K562 (cell line): ENCODE data around the gene ZBTB16. TPM values are rescaled to one million over a fixed set of nuclear protein-coding genes. Genes with fewer than 3 reads are reported as not detected.

Experiments used
- BHLHE40 ChIP-seq: IDR thresholded peaks from 2 replicates; pipeline ENCODE4 v1.6.1; 2011; ENCODE audit warnings: low read length, improper control_type of control experiment
- CHD2 ChIP-seq: IDR thresholded peaks from 2 replicates; pipeline ENCODE4 v1.6.1; 2011; ENCODE audit warnings: low read depth, low read length
- CREB1 ChIP-seq, 2 experiments: sonication (generic) in 1 of 2; formaldehyde crosslinking in 1 of 2; IDR thresholded peaks; 2 replicates each; pipeline versions ENCODE4 v1.6.1 to v1.8.0; 2012 to 2022; ENCODE audit warnings: inconsistent platforms in 1 of 2, mild to moderate bottlenecking in 1 of 2, missing genetic modification reagents in 1 of 2, moderate library complexity in 1 of 2
- CXXC5 ChIP-seq: fragments of 250-450 bp; sonication (Bioruptor Pico); IDR thresholded peaks from 2 replicates; pipeline ENCODE4 v1.8.0; 2022; ENCODE audit warnings: inconsistent platforms, mild to moderate bottlenecking, moderate library complexity
- DPF2 ChIP-seq: fragments of 450-650 bp; IDR thresholded peaks from 2 replicates; pipeline ENCODE4 v1.6.1; 2016
- ESRRA ChIP-seq: fragments of 450-650 bp; IDR thresholded peaks from 2 replicates; pipeline ENCODE4 v1.6.1; 2014; ENCODE audit warnings: low read depth, mild to moderate bottlenecking, moderate library complexity, borderline replicate concordance
- HDAC3 ChIP-seq: fragments of 450-650 bp; IDR thresholded peaks from 2 replicates; pipeline ENCODE4 v1.6.1; 2018; ENCODE audit warnings: borderline replicate concordance, mild to moderate bottlenecking, moderate library complexity; ENCODE audit not compliant: partially characterized antibody
- MEIS2 ChIP-seq: fragments of 450-650 bp; IDR thresholded peaks from 2 replicates; pipeline ENCODE4 v1.6.1; 2014; ENCODE audit warnings: mild to moderate bottlenecking; ENCODE audit not compliant: partially characterized antibody
- MYNN ChIP-seq, 2 experiments: sonication (generic); formaldehyde crosslinking in 1 of 2; IDR thresholded peaks; 2 replicates each; pipeline versions ENCODE4 v1.5.0 to v1.6.1; 2016 to 2020; ENCODE audit warnings: antibody characterized with exemption in 1 of 2, missing genetic modification reagents in 1 of 2
- NFE2 ChIP-seq: IDR thresholded peaks from 2 replicates; pipeline ENCODE4 v1.6.1; 2014; ENCODE audit warnings: antibody characterized with exemption, low read depth
- NR2C2 ChIP-seq, 2 experiments: fragments of 200-800 bp in 1 of 2; sonication (Bioruptor generic) in 1 of 2; sonication (generic) in 1 of 2; formaldehyde crosslinking in 1 of 2; IDR thresholded peaks; 2 replicates each; pipeline versions ENCODE4 v1.6.1 to v1.8.0; 2016 to 2022; ENCODE audit warnings: mild to moderate bottlenecking in 1 of 2, missing compliant biosample characterization in 1 of 2, missing genetic modification characterization in 1 of 2, missing genetic modification reagents in 1 of 2
- OTX1 ChIP-seq: fragments of 450-650 bp; formaldehyde crosslinking; IDR thresholded peaks from 2 replicates; pipeline ENCODE4 v1.4.0; 2022; ENCODE audit warnings: mild to moderate bottlenecking
- RBM15 ChIP-seq: fragments of 200-400 bp; formaldehyde crosslinking; IDR thresholded peaks from 2 replicates; pipeline ENCODE4 v1.6.1; 2018; ENCODE audit warnings: mild to moderate bottlenecking, low read length, moderate library complexity; ENCODE audit not compliant: insufficient read depth
- SPI1 ChIP-seq: IDR thresholded peaks from 2 replicates; pipeline ENCODE4 v1.6.1; 2011; ENCODE audit warnings: low read depth, low read length, control low read depth, borderline replicate concordance
- ZBTB7A ChIP-seq: IDR thresholded peaks from 2 replicates; pipeline ENCODE4 v1.6.1; 2011; ENCODE audit warnings: low read depth, mild to moderate bottlenecking, low read length, moderate library complexity, borderline replicate concordance; ENCODE audit not compliant: control insufficient read depth
- ZMIZ1 ChIP-seq, 2 experiments: fragments of 150-350 bp in 1 of 2; IDR thresholded peaks; 2 replicates each; pipeline ENCODE4 v1.6.1; 2012 to 2016; ENCODE audit warnings: low read depth in 2 of 2, low read length in 2 of 2, mild to moderate bottlenecking in 1 of 2, moderate library complexity in 1 of 2
- polyA plus RNA-seq, 8 experiments: library from polyadenylated mRNA; depleted of rRNA in 4 of 8; stranded (reverse) in 5 of 8; unstranded in 3 of 8; fragments of >200 nt; fragmentation: Nextera tagmentation in 2 of 8; fragmentation: Illumina TruSeq in 1 of 8; extraction: Ambion mirVana in 2 of 8; extraction: Trizol in 1 of 8; gene quantifications; 2 replicates each; pipeline versions ENCODE4 v1.2.1 to v1.2.3, GENCODE V29; 2011 to 2014; ENCODE audit warnings: inconsistent platforms in 1 of 8, missing spikeins in 1 of 8
- total RNA-seq, 7 experiments: library from RNA; depleted of rRNA in 6 of 7; stranded (reverse); fragments of >200 nt in 6 of 7; fragmentation: Illumina TruSeq in 2 of 7; extraction: Trizol in 2 of 7; gene quantifications; 2 replicates each; pipeline versions ENCODE4 v1.2.1 to v1.2.3, GENCODE V29; 2011 to 2021; ENCODE audit warnings: low replicate concordance in 1 of 7
- TF ChIP-seq, protein P1 (sequence below), 3 experiments: IDR thresholded peaks in 2 of 3; conservative IDR thresholded peaks in 1 of 3; 2 replicates each; pipeline ENCODE4 v1.5.1; 2011 to 2012; ENCODE audit warnings: low read length in 3 of 3, mild to moderate bottlenecking in 3 of 3, control low read depth in 2 of 3, improper control_type of control experiment in 1 of 3, inconsistent platforms in 1 of 3, low read depth in 1 of 3, mixed read lengths in 1 of 3, moderate library complexity in 1 of 3; ENCODE audit not compliant: insufficient read depth in 2 of 3

The ZBTB16 gene
- total and polyA plus RNA-seq, 9 of the 15 experiments (the other 6 are each of a cell fraction or from before 2014, with no cell fraction given) = 0.06 to 0.40 (median 0.24) TPM; not detected in 4

DNA sequence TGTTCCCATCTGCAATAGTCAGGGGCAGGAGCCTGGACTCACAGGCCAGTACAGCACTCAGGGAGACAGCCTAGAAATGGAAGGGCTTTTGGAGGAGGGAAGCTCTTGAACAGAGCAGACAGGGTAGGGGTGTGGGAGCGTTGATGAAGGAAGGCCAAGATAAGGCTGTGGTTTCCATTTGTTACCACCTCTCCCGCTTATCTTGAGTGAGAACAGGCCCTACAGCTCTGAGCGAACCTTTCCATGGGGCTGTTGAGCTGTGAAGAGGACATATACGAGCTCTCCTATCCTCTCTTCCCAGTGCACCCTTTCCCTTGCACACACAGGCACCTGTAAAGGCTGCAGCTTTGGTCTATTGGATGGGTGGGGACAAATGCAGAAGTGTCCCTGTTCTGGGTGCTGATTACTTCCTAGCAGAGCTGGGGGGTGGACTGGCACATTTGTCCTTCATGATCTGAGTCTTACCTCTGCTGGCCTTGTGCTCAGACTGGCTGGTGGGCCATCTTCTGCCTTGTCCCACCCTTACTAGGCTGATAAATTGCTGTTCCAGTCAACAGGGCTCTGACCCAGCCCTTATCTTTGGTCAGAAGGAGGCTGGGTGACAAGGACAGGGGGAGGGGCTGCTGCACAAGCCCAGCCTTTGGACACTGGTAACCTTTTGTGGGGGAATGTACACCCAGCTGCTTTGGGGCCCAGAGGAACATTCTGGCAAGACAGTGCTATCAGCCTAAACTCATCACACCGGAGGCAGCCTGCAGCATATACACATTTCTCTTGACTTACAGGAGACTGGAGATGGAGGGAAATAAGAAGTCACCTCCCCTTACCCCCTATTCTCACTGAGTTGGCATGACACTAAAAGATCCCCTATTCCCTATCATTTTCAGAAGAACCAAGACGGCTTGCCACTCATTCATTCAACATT, 156.6 kb downstream of the ZBTB16 start (continued):
- TF ChIP-seq NR2C2 (CRISPR knock-in tag; IDR thresholded peaks at IDR 0.05) = no peak; the same call in 1 of the 2 replicates
- TF ChIP-seq NR2C2 (tag; IDR thresholded peaks at IDR 0.05) = 0 out of 2 replicates have a peak, but pooled peaks have one; percentile 33
- TF ChIP-seq CREB1 (IDR thresholded peaks at IDR 0.05) = peak; percentile 59
- TF ChIP-seq CREB1 (CRISPR knock-in tag; IDR thresholded peaks at IDR 0.05) = no peak
- TF ChIP-seq ZBTB7A = 0 out of 2 replicates have a peak, but pooled peaks have one; percentile 51
- 0 out of 2 replicates have a peak, but pooled peaks have one; percentile 37 for TF ChIP-seq NFE2
- peak; percentile 99 for TF ChIP-seq DPF2
- peak in 1 of 2 experiments; percentile 91; a peak in 2 of 4 replicates for TF ChIP-seq ZMIZ1 (IDR thresholded peaks at IDR 0.05; ENCODE audit: low read depth in 2 of 2, low read length in 2 of 2)
- no peak; the same call in none of the 2 replicates for TF ChIP-seq BHLHE40
- peak; percentile 96; the same call in 1 of the 2 replicates for TF ChIP-seq ESRRA
- peak; percentile 98 for TF ChIP-seq CXXC5 (CRISPR knock-in tag)
- 0 out of 2 replicates have a peak, but pooled peaks have one; percentile 38 for TF ChIP-seq OTX1
- TF ChIP-seq, protein P1, sequence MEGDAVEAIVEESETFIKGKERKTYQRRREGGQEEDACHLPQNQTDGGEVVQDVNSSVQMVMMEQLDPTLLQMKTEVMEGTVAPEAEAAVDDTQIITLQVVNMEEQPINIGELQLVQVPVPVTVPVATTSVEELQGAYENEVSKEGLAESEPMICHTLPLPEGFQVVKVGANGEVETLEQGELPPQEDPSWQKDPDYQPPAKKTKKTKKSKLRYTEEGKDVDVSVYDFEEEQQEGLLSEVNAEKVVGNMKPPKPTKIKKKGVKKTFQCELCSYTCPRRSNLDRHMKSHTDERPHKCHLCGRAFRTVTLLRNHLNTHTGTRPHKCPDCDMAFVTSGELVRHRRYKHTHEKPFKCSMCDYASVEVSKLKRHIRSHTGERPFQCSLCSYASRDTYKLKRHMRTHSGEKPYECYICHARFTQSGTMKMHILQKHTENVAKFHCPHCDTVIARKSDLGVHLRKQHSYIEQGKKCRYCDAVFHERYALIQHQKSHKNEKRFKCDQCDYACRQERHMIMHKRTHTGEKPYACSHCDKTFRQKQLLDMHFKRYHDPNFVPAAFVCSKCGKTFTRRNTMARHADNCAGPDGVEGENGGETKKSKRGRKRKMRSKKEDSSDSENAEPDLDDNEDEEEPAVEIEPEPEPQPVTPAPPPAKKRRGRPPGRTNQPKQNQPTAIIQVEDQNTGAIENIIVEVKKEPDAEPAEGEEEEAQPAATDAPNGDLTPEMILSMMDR (IDR thresholded peaks at IDR 0.05 in 2 of 3, conservative IDR thresholded peaks at IDR 0.05 in 1 of 3; ENCODE audit: insufficient read depth in 2 of 3, low read depth in 1 of 3, low read length in 3 of 3) = 0 out of 6 replicates have a peak, but pooled peaks of 1 of the 3 experiments have one; percentile 5
- TF ChIP-seq MEIS2 = peak; percentile 91
- peak; percentile 93 for TF ChIP-seq HDAC3
- peak; percentile 88 for TF ChIP-seq MYNN (IDR thresholded peaks at IDR 0.05)
- no peak for TF ChIP-seq MYNN (CRISPR knock-in tag; IDR thresholded peaks at IDR 0.05)
- TF ChIP-seq SPI1 = peak; percentile 44; the same call in 1 of the 2 replicates
- no peak for TF ChIP-seq RBM15
- TF ChIP-seq CHD2 = peak; percentile 12
